GM18858 (cell line): ENCODE data around the gene TMEM271.

Source experiments
- ATAC-seq: cut with Tn5 transposase; IDR thresholded peaks from one replicate; pipeline ENCODE4 v1.9.1; 2021; ENCODE audit not compliant: unreplicated experiment

TMEM271 gene, protein sequence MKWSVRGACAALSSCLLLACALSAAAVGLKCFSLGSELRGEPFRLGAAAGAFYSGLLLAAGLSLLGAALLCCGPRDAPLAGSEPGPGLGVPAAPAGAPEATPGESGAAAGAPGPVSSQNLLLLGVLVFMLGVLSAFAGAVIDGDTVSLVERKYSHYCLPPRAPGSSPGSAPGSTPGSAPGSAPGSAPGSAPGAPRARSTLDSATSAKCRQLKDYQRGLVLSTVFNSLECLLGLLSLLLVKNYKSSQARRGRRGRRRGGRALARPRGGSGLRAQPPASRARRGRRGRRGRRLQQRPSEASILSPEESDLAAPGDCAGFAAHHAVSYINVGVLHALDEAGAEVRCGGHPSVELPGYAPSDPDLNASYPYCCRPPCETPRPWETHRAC

DNA sequence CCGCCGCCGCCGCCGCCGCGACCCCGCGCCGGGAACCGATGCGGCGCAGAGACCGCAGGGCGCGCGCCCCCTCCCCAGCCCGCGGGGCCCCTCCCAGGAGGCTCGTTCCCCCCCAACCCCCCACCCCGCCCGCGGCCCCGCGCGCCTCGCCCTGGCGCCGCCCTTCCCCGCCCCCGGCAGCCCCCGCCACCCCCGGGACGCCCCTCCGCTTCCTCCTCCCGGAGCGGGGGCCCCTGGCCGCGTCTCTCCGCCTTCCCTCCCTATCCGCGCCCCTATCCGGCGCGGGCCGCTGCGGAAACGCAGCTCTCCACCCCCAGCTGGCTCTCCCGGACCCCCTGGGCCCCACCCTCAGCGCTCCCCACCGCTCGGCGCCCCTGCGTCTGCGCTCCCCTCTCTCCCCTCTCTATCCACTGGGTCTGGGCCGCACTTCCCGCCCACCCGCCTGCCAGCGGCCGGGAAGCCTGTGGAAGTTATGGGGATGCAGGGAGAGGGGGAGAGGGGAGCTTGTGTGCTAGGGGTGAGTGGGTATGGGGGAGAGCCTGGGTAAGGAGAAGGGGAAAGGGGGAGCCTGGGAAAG, at the start of gene TMEM271:
TSS of gene TMEM271 (minus strand) at position 51 of the 577 bp plus-strand sequence. CDS start 233 bp downstream, outside the sequence.
- no peak for ATAC-seq

DNA sequence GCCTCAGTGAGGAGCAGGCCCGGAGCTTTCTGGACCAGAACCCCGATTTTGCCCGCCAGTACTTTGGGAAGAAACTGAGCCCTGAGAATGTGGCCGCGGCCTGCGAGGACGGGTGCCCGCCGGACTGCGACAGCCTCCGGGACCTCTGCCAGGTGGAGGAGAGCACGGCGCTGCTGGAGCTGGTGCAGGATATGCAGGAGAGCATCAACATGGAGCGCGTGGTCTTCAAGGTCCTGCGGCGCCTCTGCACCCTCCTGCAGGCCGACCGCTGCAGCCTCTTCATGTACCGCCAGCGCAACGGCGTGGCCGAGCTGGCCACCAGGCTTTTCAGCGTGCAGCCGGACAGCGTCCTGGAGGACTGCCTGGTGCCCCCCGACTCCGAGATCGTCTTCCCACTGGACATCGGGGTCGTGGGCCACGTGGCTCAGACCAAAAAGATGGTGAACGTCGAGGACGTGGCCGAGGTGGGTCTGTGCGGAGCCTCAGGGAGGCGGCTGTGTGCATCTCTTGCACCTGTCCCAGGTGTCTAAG, 49.6 kb upstream of the TMEM271 start:
- no peak for ATAC-seq

DNA sequence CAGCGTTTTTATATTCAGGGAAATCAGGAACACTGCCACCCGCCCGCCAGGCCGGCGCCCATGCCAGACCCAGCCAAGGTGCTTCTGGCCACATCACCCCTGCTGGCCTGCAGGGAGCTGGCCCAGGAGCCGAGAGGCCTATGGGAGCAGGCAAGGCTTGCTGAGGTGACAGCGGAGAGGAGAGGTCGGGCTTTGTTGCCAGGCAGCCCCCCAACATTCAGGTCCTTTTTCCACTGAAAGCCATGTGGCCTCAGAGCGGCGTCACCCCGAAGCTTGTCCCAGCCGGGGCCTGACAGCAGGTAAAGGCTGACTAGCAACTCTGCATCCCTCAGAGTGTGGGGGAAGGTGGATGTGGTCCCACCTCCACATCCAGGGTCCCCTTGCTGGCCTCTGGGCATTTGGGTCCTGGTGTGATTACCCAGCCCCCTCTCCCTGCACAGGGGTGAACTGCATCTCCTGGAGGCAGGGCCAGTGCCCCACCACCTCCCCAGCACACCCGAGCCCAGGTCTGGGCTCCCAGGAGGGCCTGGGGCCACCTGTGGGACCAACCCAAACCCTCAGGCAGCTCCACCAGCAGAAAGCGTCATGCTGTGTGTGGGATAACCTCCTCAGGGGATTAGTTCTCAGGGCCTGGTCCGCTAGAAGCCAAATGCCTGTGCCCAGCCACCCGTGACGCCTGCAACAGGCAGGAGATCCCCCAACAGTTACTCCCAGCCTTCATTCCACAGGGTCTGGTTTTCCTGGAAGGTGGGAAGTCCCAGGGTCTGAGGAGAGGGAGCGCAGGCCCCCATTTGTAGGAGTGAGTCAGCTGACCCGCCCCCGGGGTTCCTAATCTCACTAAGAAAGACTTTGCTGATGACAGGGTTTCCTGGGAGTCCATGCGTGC, 48.9 kb upstream of the TMEM271 start, which contains the start of gene PDE6B:
TSS of gene PDE6B (plus strand) at position 869 of the 886 bp plus-strand sequence. CDS start 54 bp downstream, outside the sequence.
- ATAC-seq, result no peak

DNA sequence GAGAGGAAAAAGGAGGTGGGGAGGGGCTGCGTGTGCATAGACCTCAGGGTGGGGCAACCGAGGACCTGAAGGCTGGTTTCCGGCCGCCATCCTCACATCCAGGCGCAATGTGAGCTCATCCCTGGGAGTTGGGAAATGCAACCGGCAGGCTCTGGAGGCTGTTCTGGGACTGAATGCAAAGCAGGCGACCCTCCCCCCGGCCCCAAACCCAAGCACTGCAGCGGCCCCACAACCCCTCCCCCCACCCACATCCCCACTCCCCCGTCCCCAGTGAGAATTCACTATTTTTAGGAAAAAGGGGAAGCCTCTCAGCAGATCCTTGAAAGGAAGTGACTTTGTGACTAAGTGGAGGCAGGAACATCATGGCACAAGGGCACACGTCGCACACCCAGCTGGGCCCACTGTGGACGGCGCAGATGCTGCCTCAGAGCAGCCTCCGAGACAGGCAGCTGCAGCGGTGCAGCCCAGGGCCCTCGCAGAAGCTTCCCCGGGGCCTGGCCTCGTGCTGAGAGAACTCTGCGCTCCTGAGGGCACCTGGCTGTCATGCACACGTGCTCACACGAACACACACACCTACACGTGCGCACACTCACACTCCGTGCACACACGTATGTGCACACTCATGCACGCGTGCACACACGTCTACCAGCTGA, 47.9 kb upstream of the TMEM271 start:
- ATAC-seq, result no peak

DNA sequence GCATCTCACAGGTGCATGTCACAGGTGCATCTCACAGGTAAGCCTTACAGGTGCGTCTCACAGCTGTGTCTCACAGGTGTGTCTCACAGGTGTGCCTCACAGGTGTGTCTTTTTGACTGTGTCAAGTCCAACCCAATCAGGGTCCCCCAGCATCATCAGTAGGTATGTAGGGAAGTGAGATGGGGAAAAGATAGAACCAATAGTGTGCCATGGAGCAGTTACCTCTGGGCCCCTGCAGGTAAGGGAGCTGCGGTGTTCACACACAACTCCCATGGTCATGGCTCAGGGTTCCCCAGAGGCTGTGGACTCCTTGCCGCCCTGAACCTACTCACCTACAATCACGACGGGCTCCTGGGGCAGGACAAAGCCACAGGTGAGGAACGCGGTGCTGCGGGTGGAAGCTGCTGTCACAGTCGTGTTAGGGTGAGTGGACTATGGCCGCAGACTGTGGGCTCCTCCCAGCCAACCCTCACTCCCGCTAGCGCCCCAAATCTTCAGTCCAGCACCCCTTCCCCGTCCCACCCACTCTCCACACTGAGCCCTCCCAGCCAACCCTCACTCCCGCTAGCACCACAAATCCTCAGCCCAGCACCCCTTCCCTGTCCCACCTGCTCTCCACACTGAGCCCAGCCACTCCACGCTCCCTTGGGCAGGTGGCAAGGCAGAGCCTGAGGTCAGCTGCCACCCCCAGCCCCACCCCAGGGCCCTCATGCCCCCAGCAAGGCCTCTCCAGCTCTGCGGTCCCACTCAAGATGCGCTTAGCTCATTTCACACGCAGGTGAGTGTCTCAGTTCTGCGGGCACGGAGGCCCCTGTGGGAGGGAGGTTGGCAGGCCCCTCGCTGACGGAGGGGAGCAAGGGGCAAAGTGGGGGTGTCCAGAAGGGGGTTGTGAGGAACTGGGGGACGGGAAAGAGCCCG, 47.2 kb upstream of the TMEM271 start:
- ATAC-seq, result no peak

DNA sequence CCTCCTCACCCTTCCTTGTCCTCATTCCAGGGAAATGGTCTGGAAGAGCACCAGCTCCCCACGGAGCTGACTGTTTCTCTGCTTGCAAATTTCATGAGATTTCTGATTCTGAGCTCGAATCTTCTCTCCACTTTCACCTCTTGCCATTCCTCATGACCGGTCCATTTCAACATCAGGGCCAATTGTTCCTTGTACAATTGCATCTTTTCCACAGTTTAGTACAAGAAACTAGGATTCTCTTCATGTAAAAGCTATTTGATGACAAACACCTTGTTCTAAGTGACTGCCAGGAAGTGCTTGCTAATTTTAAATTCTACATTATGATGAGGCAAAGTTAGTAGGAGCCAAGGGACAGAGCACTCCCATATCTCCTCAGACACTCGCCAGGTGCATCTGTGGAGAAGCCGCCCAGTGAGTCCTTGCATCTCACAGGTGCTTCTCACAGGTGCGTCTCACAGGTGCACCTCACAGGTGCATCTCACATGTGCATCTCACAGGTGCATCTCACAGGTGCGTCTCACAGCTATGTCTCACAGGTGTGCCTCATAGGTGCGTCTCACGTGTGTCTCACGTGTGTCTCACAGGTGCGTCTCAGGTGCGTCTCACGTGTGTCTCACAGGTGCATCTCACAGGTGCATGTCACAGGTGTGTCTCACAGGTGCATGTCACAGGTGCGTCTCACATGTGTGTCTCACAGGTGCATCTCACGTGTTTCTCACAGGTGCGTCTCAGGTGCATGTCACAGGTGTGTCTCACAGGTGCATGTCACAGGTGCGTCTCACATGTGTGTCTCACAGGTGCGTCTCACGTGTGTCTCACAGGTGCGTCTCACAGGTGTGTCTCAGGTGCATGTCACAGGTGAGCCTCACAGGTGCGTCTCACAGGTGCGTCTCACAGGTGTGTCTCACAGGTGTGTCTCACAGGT, 46.2 kb upstream of the TMEM271 start:
- no peak for ATAC-seq

DNA sequence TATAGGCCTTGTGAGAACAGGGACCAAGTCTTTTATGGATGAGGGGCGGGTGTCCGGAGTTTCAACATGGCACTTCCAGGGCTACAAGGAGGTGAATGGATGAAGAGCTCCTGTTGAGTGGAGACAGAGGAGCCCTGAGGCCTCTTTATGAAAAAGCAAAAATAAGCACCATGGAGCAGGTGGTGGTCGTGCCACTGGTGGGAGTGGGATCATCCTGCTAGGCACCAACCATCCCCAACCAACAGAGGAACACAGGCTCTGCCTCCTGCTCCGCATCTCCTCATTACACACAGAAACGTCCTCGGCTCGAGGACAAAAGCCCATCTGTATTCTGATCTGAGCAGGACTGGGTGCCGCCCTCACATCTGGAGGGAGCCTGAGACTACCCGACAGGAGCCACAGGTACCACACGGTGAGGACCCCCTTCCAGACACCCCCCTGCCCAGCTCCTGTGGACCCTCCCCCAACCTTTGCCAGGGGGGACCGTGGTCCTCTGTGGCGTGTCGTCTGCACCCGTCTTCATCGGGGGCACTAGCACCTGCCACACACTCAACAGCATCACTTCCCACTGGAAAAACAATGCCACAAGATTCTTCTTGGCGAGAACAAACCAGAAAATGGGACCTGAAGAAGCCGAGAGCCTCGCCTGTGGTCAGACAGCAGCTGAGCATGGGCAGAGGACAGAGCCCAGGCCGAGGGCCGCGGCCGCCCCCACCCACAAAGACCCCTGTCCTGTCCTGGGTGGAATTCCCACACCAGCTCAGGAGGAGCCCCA, 45.4 kb upstream of the TMEM271 start:
- ATAC-seq, result no peak

DNA sequence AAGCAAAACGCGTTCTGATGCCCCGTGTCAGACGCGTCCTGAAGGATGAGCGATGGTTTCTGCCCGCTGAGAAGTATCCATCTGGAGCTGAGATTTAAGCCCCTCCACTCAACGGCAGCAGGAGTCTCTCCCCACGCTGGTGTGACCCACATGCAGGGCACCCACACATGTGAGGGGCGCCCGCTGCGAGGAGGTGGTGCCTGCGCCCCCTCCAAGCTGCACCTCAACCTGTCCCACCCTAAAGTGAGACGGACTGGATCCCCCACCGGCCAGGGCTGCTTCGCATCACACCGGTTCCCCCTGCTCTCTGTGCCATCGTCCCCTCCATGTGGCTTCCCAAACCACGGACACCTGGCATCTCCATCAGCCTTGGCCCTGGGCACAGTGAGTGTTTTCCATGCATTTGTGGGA, 44.8 kb upstream of the TMEM271 start:
- ATAC-seq, result no peak

DNA sequence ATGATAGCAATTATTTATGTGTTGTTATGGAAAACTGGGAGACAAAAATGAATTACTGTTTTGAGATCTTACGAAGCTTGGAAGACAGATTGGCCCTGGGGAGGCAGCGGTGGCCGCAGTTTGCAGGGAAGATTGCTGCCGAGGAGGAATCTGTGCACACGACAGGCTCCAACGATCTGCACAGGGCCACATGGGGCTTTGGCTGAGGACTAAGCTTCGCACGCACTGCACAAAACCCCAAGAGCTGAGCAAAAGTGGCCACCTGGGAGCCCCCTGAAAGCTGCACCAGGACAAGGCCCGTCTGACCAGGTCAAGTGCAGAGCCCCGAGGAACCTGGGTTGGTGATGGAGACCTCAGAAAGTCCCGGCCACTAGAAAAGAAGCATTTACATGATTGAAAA, 44.1 kb upstream of the TMEM271 start:
- no peak for ATAC-seq

DNA sequence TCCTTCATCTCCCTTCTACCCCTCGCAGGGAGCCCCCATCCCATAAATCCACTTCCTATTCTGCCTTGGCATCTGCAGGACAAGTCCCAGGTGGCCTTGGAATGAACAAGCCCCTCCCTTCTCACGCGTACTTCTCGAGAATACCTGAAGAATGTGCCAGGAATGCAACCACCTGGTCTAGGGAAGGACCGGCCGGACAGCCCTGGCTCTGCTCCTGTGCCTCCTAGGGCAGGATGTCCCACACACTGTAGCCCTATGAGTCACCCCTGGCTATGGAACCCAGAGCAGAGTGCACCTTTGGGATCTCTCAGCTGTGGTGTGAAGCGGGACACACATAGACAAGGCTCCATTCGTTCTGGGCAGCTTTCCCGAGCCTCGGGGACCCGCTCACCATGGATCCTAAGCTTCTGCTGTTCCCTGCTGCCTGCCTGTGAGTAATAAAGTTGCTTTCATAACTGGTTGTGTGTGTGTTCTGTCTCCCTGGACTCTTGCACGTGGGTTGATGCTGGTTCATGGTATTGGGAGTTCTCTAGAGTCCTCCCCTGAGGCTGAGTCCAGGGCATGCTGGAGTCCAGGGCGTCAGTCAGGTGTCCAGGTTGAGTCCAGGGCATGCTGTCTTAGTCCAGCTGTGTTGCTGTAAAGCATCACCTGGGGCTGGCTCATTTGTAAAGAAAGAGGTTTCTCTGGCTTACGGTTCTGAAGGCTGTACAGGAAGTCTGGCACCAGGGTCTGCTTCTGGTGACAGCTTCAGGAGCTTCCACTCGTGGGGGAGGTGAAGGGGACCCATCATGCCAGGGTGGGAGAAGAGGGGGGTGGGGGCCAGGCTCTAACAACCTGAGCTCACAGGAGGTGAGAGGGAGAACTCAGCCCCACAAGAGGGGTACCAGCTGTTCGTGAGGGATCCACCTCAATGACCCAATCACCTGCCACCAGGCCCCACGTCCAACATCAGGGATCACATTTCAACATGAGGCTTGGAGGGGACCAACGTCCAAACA, 41.8 kb upstream of the TMEM271 start:
- ATAC-seq, result no peak

DNA sequence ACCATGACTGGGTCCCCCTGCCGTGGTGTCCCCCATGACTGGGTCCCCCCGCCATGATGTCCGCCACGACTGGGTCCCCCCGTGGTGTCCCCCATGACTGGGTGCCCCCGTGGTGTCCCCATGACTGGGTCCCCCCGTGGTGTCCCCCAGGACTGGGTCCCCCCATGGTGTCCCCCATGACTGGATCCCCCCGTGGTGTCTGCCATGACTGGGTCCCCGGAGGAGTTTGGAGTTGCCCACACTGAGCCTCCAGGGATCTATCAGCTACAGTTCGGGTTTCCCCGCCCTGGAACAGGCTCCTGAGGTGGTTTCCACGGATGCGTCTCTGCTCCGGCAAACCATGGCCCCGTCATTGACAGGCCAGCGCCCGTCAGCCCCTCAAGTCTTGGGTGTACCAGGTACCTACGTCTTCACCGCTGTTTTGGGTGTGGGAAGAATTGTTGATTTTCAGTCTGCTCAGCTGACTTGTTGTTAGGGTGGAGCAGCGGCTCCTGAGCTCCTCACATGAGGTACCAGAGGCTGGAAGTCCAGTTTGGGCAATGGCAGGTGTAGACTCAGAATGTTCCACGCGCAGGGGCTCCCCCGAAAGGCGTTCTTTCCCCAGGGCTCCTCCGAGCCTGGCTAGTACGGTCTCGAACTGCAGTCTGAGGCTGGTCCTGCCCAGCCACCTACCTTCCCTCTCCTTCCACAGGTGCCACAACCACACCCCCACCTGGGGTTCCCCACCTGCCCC, 41.0 kb upstream of the TMEM271 start:
- no peak for ATAC-seq

DNA sequence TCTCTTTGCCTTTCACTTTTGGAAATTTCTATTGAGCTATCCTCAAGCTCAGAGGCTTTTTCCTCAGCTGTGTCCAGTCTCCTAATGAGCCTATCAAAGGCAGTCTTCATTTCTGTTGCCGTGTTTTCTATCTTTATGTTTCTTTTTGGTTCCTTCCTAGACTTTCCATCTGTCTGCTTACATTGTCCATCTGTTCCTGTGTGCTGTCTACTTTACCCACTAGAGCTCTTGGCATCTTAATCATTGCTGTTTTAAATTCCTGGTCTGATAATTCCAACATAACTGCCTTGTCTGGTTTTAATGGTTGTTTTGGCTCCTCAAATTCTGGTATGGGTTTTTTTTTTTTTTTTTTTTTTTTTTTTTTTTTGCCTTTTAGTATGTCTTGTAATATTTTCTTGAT, 40.0 kb upstream of the TMEM271 start:
- ATAC-seq, result no peak

DNA sequence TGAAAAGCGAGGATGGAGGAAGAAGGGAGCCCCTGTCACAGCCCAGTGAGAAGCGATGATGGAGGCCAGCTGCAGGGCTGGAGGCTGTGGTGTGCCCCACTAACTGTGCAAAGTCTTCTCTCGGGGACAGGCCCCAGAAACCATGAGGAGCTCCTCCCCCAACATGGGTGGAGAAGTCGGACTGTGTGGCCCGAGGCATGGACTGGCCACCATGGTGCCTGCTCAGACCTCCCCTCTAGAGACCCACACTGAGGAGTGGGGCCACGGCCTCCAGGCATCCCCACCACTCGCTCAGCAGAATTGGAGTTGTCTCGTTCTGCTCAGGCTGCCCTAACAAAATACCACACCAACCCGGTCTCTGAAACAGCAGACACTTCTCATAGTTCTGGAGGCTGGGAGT, 37.0 kb upstream of the TMEM271 start:
- no peak for ATAC-seq

DNA sequence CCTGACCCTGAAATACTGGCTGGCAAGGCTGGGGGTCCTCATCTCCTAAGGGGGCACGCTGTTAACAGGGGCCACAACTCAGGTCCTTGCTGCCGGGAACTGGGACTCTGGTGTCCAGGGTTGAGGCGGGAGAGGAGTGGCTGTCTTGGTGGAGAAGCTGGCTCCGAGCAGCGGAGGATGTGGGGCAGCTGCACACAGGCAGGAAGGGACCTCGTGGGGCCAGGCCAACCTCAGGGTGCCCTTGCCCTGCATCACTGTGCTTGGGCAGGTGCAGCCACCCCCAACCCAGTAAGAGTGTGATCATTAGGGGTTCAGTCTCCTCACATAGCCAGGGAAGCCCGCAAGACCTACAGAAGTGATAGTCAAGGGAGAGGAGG, 36.6 kb upstream of the TMEM271 start:
- ATAC-seq, result no peak

DNA sequence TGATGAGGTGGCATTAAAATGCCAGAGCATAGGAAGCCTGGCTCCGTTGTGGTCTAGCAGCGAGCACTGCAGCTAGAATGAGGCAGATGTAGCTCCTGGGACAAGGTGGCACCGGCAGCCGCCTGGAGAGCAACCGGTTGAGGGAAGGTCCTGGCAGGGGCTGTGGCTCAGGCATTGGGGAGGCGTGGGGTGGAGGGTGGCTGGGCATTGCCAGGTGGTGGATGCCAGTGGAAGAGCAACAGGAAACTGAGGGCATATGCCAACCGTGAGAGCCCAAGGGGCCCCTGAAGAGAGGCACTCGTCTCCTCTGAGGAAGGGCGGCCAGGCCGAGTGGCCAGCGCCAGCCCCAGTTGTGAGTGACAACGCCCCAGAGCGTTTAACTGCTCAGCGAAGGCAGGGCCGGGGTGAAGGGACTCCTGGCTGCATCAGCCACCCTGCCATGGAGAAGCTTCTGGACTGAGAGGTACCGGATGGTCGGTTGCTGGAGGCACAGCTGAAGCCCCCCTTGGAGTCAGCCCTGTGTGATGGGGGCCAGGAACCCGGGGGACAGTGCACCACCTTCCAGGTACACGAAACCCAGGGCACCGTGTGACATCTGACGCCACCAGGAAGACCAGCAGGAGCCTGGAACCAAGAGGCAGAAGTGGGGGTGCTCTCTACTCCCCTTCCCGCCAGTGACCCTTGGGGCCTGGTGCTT, 36.1 kb upstream of the TMEM271 start:
- no peak for ATAC-seq
